Measurements from ENCODE around the gene ATOH8.

ATOH8 gene

DNA sequence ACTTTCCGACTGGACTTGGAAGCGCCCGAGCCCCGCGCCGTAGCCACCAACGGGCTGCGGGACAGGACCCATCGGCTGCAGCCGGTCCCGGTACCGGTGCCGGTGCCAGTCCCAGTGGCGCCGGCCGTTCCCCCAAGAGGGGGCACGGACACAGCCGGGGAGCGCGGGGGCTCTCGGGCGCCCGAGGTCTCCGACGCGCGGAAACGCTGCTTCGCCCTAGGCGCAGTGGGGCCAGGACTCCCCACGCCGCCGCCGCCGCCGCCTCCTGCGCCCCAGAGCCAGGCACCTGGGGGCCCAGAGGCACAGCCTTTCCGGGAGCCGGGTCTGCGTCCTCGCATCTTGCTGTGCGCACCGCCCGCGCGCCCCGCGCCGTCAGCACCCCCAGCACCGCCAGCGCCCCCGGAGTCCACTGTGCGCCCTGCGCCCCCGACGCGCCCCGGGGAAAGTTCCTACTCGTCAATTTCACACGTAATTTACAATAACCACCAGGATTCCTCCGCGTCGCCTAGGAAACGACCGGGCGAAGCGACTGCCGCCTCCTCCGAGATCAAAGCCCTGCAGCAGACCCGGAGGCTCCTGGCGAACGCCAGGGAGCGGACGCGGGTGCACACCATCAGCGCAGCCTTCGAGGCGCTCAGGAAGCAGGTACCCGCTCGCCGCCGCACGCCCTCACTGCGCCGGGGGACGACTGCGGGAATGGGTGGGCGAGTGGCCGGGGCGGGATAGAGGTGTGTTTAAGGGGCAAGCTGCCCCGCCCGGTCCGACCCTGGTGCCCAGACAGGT lies 713 bp downstream of the ATOH8 start:
- DNase-seq (ENCODE audit: low spot score), result peak; percentile 26

GRCh38 chr2:85755122-85756027 lies 1.6 kb downstream of the ATOH8 start:
- DNase-seq (ENCODE audit: low spot score), result peak; percentile 45

GRCh38 chr2:85756195-85756594 lies 2.4 kb downstream of the ATOH8 start:
- no peak for DNase-seq (ENCODE audit: low spot score)

GRCh38 chr2:85756822-85757435 lies 3.1 kb downstream of the ATOH8 start:
- DNase-seq (ENCODE audit: low spot score), result no peak

GRCh38 chr2:85757860-85758259 lies 4.1 kb downstream of the ATOH8 start:
- DNase-seq (ENCODE audit: low spot score), result no peak

GRCh38 chr2:85758361-85759256 lies 4.8 kb downstream of the ATOH8 start:
- no peak for DNase-seq (ENCODE audit: low spot score)

DNA sequence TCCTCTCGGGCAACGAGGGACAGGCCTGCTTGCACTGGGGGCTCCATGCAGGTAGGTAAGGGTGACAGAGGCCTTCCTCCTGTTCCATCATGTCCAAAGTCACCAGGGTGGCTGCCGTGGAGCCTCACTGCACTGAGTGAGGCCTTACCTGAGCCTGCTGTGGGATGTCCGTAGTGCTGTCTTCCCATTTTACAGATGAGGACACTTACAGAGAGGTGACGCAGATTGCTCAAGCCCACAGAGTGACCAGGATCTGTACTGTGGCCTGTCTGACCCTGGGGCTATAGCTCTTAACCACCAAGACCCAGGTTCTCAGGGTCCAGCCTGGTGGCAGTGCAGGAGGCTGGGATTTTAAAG lies 5.4 kb downstream of the ATOH8 start:
- DNase-seq (ENCODE audit: low spot score), result no peak

DNA sequence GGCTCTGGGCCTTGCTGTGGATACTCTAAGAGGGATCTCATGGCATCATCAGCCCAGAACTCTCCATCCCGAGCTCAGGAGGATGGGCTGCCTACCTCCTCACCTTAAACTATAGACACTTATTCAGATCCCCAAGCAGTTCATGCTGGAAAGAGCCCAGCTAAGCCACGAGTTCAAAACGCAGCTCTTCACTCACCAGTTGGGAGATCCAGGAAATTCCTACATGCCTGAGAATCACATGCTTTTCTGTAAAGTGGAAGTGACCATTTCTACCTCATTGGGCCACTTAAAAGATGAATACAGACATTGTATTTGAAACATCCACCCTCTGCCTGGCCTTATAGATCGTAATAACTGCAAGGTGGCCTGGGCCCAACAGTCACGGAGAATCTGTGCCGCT lies 6.6 kb downstream of the ATOH8 start:
- peak; percentile 51 for DNase-seq (ENCODE audit: low spot score)

GRCh38 chr2:85760872-85761271 lies 7.1 kb downstream of the ATOH8 start:
- no peak for DNase-seq (ENCODE audit: low spot score)

DNA sequence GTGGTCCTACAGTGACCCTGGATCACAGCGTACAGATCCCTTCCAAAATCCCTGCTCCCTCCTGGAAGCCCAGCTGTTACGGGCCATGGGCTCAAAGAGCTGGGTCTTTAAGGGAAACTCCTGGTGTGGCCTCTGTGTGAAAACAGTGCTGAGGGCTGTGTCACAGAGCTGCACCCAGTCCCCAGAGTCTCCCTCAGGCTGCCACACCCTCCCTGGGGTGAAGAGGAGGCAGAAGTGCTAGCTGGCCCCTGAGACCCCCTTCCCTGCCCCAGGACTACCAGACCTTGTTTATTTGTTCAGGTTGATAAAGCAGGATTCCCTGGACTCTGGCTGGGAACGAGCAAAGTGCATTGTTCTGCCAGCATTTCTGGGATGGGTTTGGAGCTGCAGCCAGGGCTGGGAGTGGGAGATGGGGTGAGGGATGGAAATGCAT lies 7.7 kb downstream of the ATOH8 start:
- DNase-seq (ENCODE audit: low spot score), result no peak

DNA sequence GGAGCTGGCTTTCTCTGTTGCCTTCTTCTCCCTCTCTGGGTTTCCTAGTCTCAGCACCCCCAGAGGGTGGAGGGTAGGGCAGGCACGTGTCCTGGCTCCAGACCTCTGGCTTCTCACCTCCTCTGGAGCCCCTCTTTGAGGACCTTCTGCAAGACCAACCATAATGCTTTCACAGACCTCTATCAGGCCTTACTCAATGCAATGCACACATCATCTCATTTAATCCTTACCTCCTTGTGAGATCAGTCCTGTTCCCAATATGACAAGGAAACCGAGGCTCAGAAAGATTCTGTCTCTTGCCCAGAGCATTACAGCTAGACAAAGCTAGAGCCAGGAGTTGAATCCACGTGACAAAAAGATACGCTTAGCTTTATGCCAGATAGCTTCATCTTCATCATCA lies 8.2 kb downstream of the ATOH8 start:
- DNase-seq (ENCODE audit: low spot score), result no peak

DNA sequence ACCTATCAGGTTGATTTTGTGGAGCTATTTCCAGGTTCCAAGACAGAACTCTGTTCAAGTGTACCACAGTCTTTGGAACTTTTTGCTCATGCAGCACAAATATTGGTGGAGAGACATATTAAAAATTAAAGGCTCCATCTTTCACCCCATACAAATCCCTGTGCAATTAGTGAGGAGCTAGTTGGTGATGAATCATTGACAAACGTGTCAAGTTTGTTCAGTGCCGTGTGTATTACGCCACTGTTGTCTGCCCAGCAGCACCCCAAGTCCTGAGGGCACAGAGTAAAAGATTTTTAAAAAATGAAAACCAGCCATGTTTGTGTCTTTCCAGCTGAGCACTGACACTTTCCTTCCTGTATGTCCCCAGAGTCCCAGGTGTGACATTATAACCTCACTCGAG lies 9.3 kb downstream of the ATOH8 start:
- DNase-seq (ENCODE audit: low spot score), result no peak

GRCh38 chr2:85763831-85764230 lies 10.0 kb downstream of the ATOH8 start:
- no peak for DNase-seq (ENCODE audit: low spot score)

- no peak for DNase-seq (ENCODE audit: low spot score)
These were observed 11.4 kb downstream of the ATOH8 start for GRCh38 chr2:85765081-85765731.

GRCh38 chr2:85766229-85766628 lies 12.4 kb downstream of the ATOH8 start:
- no peak for DNase-seq (ENCODE audit: low spot score)

DNA sequence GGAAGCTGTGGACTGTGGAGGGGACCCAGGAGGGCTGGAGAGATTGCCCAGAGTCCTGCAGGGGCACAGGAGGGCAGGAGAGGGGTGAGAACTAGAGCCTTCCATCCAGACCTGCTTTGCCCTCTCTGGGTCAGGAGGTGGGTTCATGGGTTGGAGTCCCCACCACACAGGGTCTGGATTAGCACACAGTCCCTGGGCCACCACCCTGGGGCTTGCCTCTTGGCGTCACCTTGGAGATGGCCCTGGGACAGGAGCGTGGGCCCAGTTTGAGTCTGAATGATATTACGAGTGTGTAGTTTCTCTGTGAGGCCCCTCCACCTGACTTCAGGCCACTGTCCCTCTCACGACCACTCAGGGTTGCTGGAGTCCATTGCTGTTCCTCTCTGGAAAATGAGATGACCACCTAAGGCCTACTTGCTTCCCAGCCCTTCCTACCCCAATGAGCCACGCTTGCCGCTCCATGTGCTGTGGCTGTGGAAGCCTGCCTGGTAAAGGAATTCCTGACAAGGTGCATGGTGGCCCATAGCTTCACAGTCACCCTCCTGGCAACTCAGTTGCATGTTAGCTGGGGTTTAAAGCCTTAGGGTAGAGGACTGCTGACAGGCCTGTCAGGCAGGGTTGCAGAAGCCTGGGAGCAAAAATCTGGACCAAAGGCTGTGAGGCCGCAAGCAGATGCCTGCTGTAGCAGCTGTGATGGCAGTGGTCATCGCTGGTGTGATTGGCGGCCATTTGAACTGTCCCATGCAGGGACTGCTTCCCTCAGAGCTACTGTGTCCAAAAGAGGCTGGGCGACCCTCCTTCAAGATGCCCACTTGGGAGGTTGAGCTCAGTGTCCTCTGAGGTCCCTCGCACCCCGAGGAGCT lies 14.2 kb downstream of the ATOH8 start:
- no peak for DNase-seq (ENCODE audit: low spot score)

DNA sequence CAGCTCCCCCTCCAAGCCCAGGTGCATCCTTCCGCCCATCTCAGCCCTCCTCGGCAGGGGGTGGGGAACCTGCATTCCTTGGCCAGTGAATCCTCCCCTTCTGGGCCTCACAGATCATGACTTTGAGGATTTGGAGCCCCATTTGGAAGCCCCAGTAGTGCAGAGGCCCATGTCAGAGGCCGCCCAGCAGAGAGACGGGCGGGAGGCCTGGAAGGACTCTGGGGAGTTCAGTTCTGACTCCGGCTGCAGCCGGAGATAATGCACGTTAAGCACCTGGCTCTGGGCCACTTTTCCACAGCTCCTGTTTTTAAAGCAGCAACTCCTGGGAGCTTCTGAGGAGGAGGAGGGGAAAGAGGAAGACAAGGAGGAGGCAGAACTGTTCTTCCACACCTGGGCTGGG lies 14.9 kb downstream of the ATOH8 start:
- DNase-seq (ENCODE audit: low spot score), result no peak

DNA sequence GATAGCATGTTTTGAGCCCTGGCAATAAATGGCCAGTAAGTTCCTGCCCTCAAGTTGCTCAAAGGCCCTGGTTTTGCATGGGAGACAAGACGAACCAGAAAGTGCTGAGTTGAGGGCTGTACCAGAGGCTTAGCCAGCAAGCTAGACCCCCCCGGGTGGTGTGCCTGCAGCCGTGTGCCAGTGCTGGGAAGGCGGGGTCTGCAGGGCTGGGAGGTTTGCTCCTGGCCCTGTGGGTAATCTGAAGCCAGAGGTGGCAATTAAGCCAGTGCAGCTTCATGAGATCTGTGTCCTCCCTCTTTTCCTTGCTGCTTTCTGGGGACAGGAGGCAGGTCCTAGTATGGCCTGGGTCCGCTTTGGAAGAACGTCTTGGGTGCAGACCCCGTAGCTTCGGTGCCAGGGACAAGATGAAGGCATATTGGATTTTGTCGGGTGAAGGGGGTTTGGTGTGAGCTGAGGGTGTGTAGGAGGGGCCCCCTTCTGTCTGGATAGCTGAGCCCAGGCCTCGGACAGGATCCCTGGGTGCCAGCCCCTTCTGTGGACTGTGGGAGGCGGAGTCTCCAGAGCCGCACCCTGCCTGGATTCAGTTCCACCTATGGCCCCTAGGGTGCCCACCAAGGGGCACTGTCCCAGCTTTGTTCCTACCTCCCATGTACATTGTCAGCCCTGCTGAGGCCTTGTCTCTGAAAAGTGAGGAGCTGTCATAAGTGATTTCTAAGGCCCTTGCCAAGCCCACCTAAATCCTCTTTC lies 15.6 kb downstream of the ATOH8 start:
- DNase-seq (ENCODE audit: low spot score), result no peak

GRCh38 chr2:85769983-85770362 lies 16.2 kb downstream of the ATOH8 start:
- no peak for DNase-seq (ENCODE audit: low spot score)

DNA sequence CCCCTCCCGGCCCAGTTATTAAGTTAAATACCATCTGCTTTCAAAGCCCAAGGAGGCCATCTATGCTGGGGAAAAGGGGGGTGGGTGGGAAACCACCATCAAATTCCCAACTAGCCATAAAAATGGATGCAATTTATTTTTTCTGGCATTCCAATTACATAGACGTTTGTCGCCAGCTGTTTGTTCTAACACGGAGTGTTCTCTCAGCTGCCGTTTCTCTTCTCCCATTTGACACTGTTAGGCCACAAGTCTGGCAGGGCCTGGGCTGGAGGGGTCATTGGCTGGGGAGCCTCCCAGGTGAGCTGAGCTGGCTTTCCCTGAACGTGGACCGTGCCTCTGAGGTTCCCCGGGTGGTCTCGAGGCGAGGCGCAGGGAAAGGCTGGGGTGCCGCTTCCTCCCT lies 16.6 kb downstream of the ATOH8 start:
- no peak for DNase-seq (ENCODE audit: low spot score)

Data from AG08395 (cell line).